Tibial nerve (tissue), 3 donors: ENCODE measurements around the gene RASA3.

Source experiments
- POLR2A ChIP-seq, 2 donors: fragments of 450-650 bp; IDR thresholded peaks; one replicate each; pipeline ENCODE4 v1.6.1; 2017; ENCODE audit warnings: antibody characterized with exemption in 2 of 2, mild to moderate bottlenecking in 2 of 2, moderate library complexity in 2 of 2
- TF ChIP-seq, protein P1 (sequence below), 5 experiments: fragments of 200-600 bp in 3 of 5; fragments of 450-650 bp in 2 of 5; sonication (generic) in 3 of 5; IDR thresholded peaks; one replicate each; pipeline ENCODE4 v1.5.1; 2016 to 2019; ENCODE audit warnings: antibody characterized with exemption in 5 of 5, mild to moderate bottlenecking in 3 of 5, moderate library complexity in 2 of 5

DNA sequence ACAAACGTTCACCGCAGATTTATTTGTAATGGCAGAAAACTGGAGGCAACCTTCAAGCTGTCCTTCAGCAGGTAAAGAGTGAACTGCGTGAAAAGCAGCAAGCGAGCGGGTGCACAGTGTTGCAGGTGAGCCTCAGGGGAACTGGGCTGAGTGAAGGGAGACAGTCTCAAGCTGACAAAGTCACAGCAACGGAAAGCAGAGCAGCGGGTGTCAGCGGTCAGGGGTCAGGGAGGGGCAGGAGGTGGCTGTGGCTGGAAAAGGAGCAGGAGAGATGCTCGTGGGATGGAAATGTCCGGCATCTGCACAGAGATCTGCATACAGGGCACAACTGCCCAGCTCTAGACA, 8.5 kb upstream of the RASA3 start:
- no peak for TF ChIP-seq POLR2A (IDR thresholded peaks at IDR 0.05)
- TF ChIP-seq, protein P1, sequence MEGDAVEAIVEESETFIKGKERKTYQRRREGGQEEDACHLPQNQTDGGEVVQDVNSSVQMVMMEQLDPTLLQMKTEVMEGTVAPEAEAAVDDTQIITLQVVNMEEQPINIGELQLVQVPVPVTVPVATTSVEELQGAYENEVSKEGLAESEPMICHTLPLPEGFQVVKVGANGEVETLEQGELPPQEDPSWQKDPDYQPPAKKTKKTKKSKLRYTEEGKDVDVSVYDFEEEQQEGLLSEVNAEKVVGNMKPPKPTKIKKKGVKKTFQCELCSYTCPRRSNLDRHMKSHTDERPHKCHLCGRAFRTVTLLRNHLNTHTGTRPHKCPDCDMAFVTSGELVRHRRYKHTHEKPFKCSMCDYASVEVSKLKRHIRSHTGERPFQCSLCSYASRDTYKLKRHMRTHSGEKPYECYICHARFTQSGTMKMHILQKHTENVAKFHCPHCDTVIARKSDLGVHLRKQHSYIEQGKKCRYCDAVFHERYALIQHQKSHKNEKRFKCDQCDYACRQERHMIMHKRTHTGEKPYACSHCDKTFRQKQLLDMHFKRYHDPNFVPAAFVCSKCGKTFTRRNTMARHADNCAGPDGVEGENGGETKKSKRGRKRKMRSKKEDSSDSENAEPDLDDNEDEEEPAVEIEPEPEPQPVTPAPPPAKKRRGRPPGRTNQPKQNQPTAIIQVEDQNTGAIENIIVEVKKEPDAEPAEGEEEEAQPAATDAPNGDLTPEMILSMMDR (IDR thresholded peaks at IDR 0.05), result no peak
